GM12864 (cell line): ENCODE results near the gene SAA1.
A peak's percentile ranks its signal among the peaks of the same experiment; 100 is the strongest.

Experiments
- DNase-seq: peaks from one replicate; pipeline ENCODE4 v3.0.0-alpha.2; 2011; ENCODE audit warnings: low read depth
- H3K4me3 ChIP-seq: 2 replicates; pipeline ENCODE4 v1.5.1; 2011; ENCODE audit warnings: mild to moderate bottlenecking, low read depth, low read length, control low read depth
- TF ChIP-seq, protein P1 (sequence below): IDR thresholded peaks from 2 replicates; pipeline ENCODE4 v1.5.1; 2011; ENCODE audit warnings: low read depth, mild to moderate bottlenecking, moderate library complexity, low read length, control low read depth, inconsistent platforms; ENCODE audit errors: missing control alignments

Gene SAA1

DNA sequence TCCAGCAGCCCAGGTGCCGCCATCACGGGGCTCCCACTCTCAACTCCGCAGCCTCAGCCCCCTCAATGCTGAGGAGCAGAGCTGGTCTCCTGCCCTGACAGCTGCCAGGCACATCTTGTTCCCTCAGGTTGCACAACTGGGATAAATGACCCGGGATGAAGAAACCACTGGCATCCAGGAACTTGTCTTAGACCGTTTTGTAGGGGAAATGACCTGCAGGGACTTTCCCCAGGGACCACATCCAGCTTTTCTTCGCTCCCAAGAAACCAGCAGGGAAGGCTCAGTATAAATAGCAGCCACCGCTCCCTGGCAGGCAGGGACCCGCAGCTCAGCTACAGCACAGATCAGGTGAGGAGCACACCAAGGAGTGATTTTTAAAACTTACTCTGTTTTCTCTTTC lies at the start of gene SAA1:
Gene SAA1 (plus strand): TSS at position 316 of the 400 bp plus-strand sequence. CDS start 624 bp downstream, outside the sequence.
- TF ChIP-seq, protein P1, sequence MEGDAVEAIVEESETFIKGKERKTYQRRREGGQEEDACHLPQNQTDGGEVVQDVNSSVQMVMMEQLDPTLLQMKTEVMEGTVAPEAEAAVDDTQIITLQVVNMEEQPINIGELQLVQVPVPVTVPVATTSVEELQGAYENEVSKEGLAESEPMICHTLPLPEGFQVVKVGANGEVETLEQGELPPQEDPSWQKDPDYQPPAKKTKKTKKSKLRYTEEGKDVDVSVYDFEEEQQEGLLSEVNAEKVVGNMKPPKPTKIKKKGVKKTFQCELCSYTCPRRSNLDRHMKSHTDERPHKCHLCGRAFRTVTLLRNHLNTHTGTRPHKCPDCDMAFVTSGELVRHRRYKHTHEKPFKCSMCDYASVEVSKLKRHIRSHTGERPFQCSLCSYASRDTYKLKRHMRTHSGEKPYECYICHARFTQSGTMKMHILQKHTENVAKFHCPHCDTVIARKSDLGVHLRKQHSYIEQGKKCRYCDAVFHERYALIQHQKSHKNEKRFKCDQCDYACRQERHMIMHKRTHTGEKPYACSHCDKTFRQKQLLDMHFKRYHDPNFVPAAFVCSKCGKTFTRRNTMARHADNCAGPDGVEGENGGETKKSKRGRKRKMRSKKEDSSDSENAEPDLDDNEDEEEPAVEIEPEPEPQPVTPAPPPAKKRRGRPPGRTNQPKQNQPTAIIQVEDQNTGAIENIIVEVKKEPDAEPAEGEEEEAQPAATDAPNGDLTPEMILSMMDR, result no peak
- H3K4me3 ChIP-seq, result no peak within 1 kb of the TSS
- DNase-seq, result no peak

DNA sequence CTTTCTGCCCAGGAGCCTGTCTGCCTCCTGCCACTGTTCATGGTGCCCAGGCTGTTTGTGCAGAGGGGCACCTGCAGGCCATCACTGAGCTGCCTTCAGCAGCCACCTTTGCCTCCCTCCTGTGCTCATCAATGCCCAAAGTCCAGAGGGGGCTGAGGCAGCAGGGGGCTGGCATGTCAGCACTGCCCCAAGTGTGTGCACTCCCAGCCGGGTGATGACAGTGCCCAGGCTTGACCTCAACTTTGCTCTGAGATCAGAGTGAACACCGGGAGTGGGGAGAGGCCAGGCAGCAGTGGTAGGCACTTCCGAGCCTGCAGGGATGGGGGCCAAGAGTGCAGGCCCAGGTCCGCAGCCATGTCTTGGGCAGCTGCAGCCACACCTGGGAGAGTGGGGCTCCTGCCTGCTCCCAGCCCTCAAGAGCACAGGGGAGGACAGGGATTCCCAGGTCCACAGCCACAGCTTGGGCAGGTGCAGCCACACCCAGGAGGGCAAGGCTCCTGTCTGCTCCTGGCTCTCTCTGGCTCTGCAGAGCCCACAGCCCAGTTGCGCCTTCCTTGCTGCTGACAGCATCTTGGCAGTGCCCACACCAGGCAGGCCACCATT lies 44.7 kb upstream of the SAA1 start:
- H3K4me3 ChIP-seq, result no peak overlapping the region
- no peak for DNase-seq
- TF ChIP-seq, protein P1, result no peak

DNA sequence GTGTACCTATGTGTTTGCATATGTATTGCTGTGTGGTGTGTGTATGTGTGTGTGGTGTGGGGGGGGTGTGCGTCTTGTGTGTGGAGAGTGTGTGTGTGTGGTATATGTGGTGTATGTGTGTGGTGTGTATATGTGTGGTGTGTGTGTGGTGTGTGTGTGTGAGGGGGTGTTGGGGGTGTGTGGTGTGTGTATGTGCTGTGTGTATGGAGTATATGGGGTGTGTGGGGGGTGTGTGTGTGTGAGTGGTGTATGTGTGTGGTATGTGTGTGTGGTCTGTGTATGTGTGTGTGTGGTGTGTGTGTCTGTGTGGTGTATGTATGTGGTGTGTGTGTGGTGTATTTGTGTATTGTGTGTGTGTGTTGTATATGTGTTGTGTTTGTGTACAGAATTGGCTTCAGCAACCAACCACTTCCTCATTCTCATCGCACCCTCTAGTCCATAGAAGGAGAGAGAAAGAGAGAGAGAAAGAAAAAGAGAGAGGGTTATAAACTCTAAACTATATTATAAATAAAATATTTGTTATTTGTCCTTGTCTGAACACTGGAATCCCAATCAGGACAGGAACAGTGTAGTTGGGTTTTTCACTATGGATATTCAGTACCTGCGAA lies 43.1 kb upstream of the SAA1 start:
- no peak overlapping the region for H3K4me3 ChIP-seq
- TF ChIP-seq, protein P1, result no peak
- DNase-seq, result no peak

DNA sequence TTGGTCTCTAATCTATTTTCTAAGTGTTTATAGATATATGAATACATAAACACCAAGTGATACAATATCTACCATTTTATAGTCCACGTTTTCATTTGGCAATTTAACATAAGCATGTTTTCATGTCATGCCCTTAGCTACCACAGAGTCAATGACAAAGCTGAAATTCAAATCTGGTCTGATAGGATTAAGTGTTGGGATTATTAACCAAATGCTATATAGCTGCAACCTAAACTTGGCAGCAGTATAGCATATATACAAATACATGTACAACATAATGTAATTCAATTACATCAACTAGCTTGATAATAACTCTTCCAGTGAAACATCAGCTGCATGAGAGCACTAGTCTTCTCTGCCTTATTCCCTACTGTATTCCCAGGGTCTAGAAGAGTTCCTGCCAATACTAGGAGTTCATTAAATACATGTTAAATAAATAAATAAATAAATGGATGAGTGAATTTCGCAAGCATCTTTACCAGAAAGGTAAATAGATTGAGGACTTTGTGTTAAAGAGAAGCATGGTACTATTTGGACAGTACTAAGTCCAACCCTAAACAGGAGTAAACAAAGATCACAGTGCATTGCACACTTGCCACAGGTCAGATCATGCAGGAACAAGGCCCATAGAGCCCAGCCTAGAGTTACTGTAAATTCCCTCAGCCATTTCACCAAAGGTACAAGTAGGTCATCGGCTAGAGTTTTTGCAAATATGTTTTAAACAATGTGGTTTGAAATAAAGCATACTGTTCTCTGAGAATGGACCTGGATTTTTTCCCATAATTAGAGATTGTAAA lies 42.3 kb upstream of the SAA1 start:
- TF ChIP-seq, protein P1, result no peak
- no peak overlapping the region for H3K4me3 ChIP-seq
- DNase-seq, result no peak

DNA sequence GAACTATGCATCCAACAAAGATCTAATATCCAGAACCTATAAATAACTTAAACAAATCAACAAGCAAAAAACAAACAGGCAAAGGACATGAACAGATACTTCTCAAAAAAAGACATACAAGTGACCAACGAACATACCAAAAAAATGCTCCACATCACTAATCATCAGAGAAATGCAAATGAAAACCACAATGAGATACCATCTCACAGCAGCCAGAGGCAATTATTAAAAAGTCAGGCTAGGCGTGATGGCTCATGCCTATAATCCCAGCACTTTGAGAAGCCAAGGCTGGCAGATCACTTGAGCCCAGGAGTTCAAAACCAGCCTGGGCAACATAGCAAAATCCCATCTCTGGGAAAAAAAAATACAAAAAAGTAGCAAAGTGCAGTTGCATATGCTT lies 40.2 kb upstream of the SAA1 start:
- H3K4me3 ChIP-seq, result no peak overlapping the region
- DNase-seq, result no peak
- TF ChIP-seq, protein P1, result no peak

DNA sequence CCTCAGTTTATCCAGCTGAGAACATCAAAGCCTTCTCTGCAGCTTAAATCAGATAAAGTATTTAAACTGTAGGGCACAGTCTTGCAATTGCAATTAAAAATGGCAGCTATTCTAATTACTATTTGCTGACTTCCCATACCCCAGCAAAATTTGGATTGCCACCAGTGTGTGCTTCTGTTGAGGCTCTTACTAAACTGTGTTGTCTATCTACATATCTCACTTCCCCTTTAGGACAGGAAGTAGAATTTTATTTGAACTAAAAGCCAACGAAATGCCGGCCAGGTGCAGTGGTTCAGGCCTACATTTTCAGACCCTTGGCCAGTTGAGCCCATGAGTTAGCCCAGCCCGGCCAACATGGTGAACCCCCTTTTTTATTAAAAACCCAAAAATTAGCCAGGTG lies 36.6 kb upstream of the SAA1 start:
- TF ChIP-seq, protein P1, result no peak
- no peak overlapping the region for H3K4me3 ChIP-seq
- peak; percentile 85 for DNase-seq

DNA sequence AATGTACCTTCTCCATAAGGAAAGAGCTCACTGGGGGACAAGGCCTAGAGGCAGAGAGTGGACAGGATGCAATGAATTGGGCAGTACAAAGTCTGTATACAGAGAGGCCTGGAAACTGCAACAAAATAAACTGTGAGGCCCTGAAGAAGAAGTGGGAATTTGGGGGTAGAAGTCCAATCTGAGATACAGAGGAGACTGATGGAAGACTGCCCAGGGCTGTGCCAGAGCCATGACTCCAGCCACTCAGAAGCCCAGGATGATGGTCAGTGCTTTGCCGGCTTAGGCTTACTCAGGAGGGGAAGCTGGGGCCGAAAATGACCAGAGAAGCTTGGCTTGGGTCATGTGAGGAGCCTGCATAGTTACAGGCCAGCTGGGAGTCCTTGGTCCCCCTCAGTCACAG lies 35.2 kb upstream of the SAA1 start:
- H3K4me3 ChIP-seq, result no peak overlapping the region
- TF ChIP-seq, protein P1, result no peak
- no peak for DNase-seq
